Hepatocyte (in vitro differentiated cells): ENCODE results near the gene TENM4. TPM values are rescaled to one million over a fixed set of nuclear protein-coding genes. Genes with fewer than 3 reads are reported as not detected.

Experiments
- DNase-seq: peaks from one replicate; pipeline ENCODE4 v3.0.0-alpha.2; 2016; ENCODE audit warnings: low spot score
- H2AFZ ChIP-seq: fragments of 200-600 bp; sonication (generic); 2 replicates; pipeline ENCODE4 v1.6.0; 2016; ENCODE audit warnings: antibody characterized with exemption, mild to moderate bottlenecking
- H3K27ac ChIP-seq: fragments of 200-600 bp; sonication (generic); 2 replicates; pipeline ENCODE4 v1.5.1; 2016; ENCODE audit warnings: mild to moderate bottlenecking
- H3K27me3 ChIP-seq: fragments of 200-600 bp; sonication (generic); 2 replicates; pipeline ENCODE4 v1.6.1; 2016
- H3K36me3 ChIP-seq: fragments of 200-600 bp; sonication (generic); replicated peaks from 2 replicates; pipeline ENCODE4 v1.5.1; 2016; ENCODE audit warnings: low read depth; ENCODE audit not compliant: insufficient read depth
- H3K4me1 ChIP-seq: fragments of 200-600 bp; sonication (generic); 2 replicates; pipeline ENCODE4 v1.5.1; 2016; ENCODE audit warnings: mild to moderate bottlenecking, moderate library complexity; ENCODE audit not compliant: insufficient read depth
- H3K4me2 ChIP-seq: fragments of 200-600 bp; sonication (generic); 2 replicates; pipeline ENCODE4 v1.6.0; 2016
- H3K4me3 ChIP-seq: fragments of 200-600 bp; sonication (generic); 2 replicates; pipeline ENCODE4 v1.5.1; 2016; ENCODE audit warnings: mild to moderate bottlenecking
- H3K79me2 ChIP-seq: fragments of 200-600 bp; sonication (generic); 2 replicates; pipeline ENCODE4 v1.6.0; 2017; ENCODE audit warnings: mild to moderate bottlenecking
- H3K9me2 ChIP-seq: fragments of 200-600 bp; sonication (generic); replicated peaks from 2 replicates; pipeline ENCODE4 v1.6.0; 2017; ENCODE audit warnings: mild to moderate bottlenecking; ENCODE audit not compliant: insufficient read depth
- H3K9me3 ChIP-seq: fragments of 200-600 bp; sonication (generic); 2 replicates; pipeline ENCODE4 v1.5.1; 2016; ENCODE audit warnings: low read depth, mild to moderate bottlenecking
- H4K20me1 ChIP-seq: fragments of 200-600 bp; sonication (generic); 2 replicates; pipeline ENCODE4 v1.6.0; 2016; ENCODE audit warnings: mild to moderate bottlenecking; ENCODE audit not compliant: insufficient read depth, poor library complexity, severe bottlenecking
- EZH2 ChIP-seq: fragments of 200-600 bp; sonication (generic); IDR thresholded peaks from 2 replicates; pipeline ENCODE4 v1.6.1; 2016; ENCODE audit warnings: antibody characterized with exemption, mild to moderate bottlenecking, borderline replicate concordance
- EZH2phosphoT487 ChIP-seq: fragments of 200-600 bp; sonication (generic); IDR thresholded peaks from one replicate; pipeline ENCODE4 v1.6.1; 2018; ENCODE audit warnings: antibody characterized with exemption, mild to moderate bottlenecking, low read depth, moderate library complexity; ENCODE audit not compliant: unreplicated experiment, severe bottlenecking
- WGBS: methylation state at CpG from one replicate; pipeline ENCODE4 v1.1.6; 2016; ENCODE audit warnings: low lambda C conversion rate; ENCODE audit errors: missing lambda C conversion rate; 5-methylcytosine and 5-hydroxymethylcytosine counted together
- polyA plus RNA-seq: library from polyadenylated mRNA; unstranded; fragments of >200 nt; fragmentation: Nextera tagmentation; extraction: Ambion mirVana; gene quantifications from 2 replicates; pipeline ENCODE4 v1.2.1, GENCODE V29; 2016
- total RNA-seq: library from RNA; depleted of rRNA; stranded (reverse); fragments of >200 nt; gene quantifications from 2 replicates; pipeline ENCODE4 v1.2.3, GENCODE V29; 2014
- TF ChIP-seq, protein P1 (sequence below): fragments of 200-600 bp; sonication (generic); IDR thresholded peaks from 2 replicates; pipeline ENCODE4 v1.5.1; 2016; ENCODE audit warnings: antibody characterized with exemption, mild to moderate bottlenecking; ENCODE audit not compliant: poor library complexity

TENM4 gene
- total and polyA plus RNA-seq, 2 experiments from 2014 or later: 18.4 to 18.7 TPM

DNA sequence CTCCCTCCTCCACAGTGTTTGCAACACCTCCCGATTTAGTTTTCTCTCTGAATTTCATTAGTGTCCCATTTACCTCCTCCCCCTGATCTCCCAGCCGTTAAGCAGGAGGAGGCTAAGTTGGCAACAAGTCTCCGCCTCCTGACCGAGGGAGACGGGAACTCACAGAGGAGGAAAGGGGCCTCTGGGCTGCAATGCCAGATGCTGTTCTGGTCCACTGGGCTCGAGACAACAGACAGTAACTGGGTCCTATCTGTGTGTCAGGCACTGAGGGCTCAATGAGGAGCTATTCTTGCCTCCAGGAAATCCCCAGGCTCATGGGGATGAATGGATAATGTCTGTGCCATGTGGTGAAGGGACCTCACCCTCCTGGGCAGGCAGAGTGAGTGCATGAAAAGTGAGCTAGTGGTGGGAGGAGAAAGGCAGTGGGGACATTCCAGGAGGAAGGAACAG lies 228.1 kb downstream of the TENM4 start:
- H3K4me2 ChIP-seq: no peak overlapping the region
- H3K36me3 ChIP-seq: no peaks in the 10 kb centered on the region
- H2AFZ ChIP-seq: no peak overlapping the region
- 43% methylated on average over 6 of the region's 6 CpGs for WGBS
- no peaks in the 10 kb centered on the region for H3K79me2 ChIP-seq
- H3K4me1 ChIP-seq: peaks cover 10% of the 10 kb centered on the region
- H4K20me1 ChIP-seq: no peaks in the 10 kb centered on the region
- H3K4me3 ChIP-seq: no peak overlapping the region
- TF ChIP-seq, protein P1, sequence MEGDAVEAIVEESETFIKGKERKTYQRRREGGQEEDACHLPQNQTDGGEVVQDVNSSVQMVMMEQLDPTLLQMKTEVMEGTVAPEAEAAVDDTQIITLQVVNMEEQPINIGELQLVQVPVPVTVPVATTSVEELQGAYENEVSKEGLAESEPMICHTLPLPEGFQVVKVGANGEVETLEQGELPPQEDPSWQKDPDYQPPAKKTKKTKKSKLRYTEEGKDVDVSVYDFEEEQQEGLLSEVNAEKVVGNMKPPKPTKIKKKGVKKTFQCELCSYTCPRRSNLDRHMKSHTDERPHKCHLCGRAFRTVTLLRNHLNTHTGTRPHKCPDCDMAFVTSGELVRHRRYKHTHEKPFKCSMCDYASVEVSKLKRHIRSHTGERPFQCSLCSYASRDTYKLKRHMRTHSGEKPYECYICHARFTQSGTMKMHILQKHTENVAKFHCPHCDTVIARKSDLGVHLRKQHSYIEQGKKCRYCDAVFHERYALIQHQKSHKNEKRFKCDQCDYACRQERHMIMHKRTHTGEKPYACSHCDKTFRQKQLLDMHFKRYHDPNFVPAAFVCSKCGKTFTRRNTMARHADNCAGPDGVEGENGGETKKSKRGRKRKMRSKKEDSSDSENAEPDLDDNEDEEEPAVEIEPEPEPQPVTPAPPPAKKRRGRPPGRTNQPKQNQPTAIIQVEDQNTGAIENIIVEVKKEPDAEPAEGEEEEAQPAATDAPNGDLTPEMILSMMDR: no peak
- TF ChIP-seq EZH2phosphoT487 (no peak), EZH2 (no peak)
- H3K27me3 ChIP-seq: no peaks in the 10 kb centered on the region
- H3K9me2 ChIP-seq: no peaks in the 10 kb centered on the region
- H3K9me3 ChIP-seq: no peaks in the 10 kb centered on the region
- DNase-seq: no peak
- H3K27ac ChIP-seq: no peak overlapping the region

DNA sequence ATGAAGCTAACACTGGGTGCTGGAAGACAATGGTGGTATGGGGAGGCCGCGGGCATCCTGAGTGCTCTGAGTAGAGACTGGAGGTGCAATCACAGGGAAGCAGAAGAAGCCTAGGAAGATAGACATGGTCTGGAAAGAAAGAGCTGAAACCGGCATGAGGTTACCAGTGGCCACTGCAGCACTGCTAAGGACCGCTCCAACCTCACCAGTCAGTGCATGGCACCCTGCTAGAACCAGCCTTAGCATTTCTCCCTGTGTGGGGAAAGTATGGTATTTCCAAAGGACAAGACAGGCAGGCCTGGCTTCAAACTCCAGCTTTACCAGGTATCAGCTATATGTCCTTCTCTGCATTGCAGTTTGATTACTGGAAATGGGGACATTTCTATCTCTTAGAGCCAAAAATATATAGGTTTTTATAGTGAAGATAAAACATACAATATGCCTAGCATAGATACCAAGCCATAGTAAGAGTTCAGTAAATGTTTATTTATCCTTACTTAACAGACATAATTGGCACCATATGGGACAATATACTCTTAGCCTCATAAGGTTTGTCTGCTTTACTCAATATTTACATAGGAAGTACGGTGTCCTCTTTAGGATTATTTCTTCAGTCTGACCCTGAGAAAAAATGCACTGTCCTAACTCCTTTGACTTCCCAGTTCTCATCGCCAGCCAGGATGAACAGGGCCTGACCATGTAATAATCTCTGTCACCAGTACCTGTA lies 231.1 kb downstream of the TENM4 start:
- no peak overlapping the region for H3K4me3 ChIP-seq

DNA sequence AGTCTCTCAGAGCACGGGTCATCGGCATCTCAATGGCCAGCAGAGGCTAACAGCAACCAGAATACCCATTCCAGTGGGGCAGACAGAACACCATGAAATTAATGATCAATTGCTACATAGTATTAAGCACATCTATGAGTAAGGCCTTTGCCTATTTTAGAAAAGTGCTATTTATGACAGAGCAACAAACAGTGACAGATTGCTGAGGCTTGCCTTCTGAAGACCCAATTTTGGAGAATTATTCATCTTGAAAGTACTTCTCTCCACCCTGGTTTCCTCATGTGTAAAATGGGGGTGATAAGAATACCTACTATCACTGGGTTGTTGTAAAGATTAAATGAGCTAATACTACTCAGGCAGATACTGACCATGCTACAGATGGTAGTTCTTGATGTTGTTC lies 232.7 kb downstream of the TENM4 start:
- H3K36me3 ChIP-seq: no peaks in the 10 kb centered on the region
- WGBS: 93% methylated on average over 2 of the region's 2 CpGs

More for the DNA sequence above, 231.1 kb downstream of the TENM4 start:
- H2AFZ ChIP-seq: no peak overlapping the region
- peaks cover 10% of the 10 kb centered on the region for H3K4me1 ChIP-seq
- H3K9me2 ChIP-seq: no peaks in the 10 kb centered on the region
- H4K20me1 ChIP-seq: no peaks in the 10 kb centered on the region
- H3K27me3 ChIP-seq: no peaks in the 10 kb centered on the region
- no peaks in the 10 kb centered on the region for H3K9me3 ChIP-seq
- no peak overlapping the region for H3K27ac ChIP-seq
- H3K79me2 ChIP-seq: no peaks in the 10 kb centered on the region
- DNase-seq: no peak
- H3K36me3 ChIP-seq: no peaks in the 10 kb centered on the region
- 81% methylated on average over 6 of the region's 6 CpGs for WGBS
- no peak overlapping the region for H3K4me2 ChIP-seq
- TF ChIP-seq EZH2 (no peak), EZH2phosphoT487 (no peak)
- TF ChIP-seq, protein P1: no peak

More for the DNA sequence above, 232.7 kb downstream of the TENM4 start:
- no peak overlapping the region for H2AFZ ChIP-seq
- no peak for TF ChIP-seq EZH2
- TF ChIP-seq EZH2phosphoT487: no peak
- TF ChIP-seq, protein P1: no peak
- H3K9me3 ChIP-seq: no peaks in the 10 kb centered on the region
- H4K20me1 ChIP-seq: no peaks in the 10 kb centered on the region
- no peaks in the 10 kb centered on the region for H3K27me3 ChIP-seq
- peaks cover 10% of the 10 kb centered on the region for H3K4me1 ChIP-seq
- H3K4me3 ChIP-seq: no peak overlapping the region
- H3K79me2 ChIP-seq: no peaks in the 10 kb centered on the region
- no peaks in the 10 kb centered on the region for H3K9me2 ChIP-seq
- no peak overlapping the region for H3K27ac ChIP-seq
- no peak for DNase-seq
- H3K4me2 ChIP-seq: no peak overlapping the region
